Fibroblast of lung (primary cell): Measurements from ENCODE around the gene FAM236A.
"Not testable (repeated sequence)": the region's sequence is repeated elsewhere in the genome, so short reads cannot be mapped to it uniquely, and the experiment has no call there.

Source experiments
- CTCF ChIP-seq, 2 donors: IDR thresholded peaks in 1 of 2; conservative IDR thresholded peaks in 1 of 2; 1 replicate in 1 of 2; 2 replicates in 1 of 2; pipeline ENCODE4 v1.5.1; 2011 to 2012; ENCODE audit warnings: low read length in 2 of 2, control low read depth in 1 of 2, inconsistent platforms in 1 of 2, low read depth in 1 of 2, mild to moderate bottlenecking in 1 of 2
- EZH2 ChIP-seq: IDR thresholded peaks from 2 replicates; pipeline ENCODE4 v1.5.1; 2012; ENCODE audit warnings: low read length, control low read depth, mild to moderate bottlenecking; ENCODE audit errors: missing control alignments

- not testable (repeated sequence) for TF ChIP-seq EZH2; CTCF (conservative IDR thresholded peaks at IDR 0.05 in 1 of 2, IDR thresholded peaks at IDR 0.05 in 1 of 2; ENCODE audit: low read depth in 1 of 2, low read length in 2 of 2)
Observed at GRCh38 chrX:72912315-72912714, 25.7 kb upstream of the FAM236A start, which contains the start of gene FAM236C.
